Stimulated activated CD4-positive, alpha-beta T cell treated with anti-CD3 and anti-CD28 coated beads, Interleukin-1b, Interleukin-23, amount 100 ng/mL, for 1 hour (primary cell): ENCODE results near the gene ERICH6B.
"Not testable (repeated sequence)": the region's sequence is repeated elsewhere in the genome, so short reads cannot be mapped to it uniquely, and the experiment has no call there.

Experiments used
- DNase-seq, 2 donors: peaks; one replicate each; pipeline ENCODE4 v3.0.0-alpha.2; 2020; ENCODE audit warnings: low read depth in 2 of 2

ERICH6B gene

GRCh38 chr13:45615501-45616101, at the start of gene ERICH6B:
TSS of gene ERICH6B (minus strand) at chr13:45615739. CDS start at chr13:45597005, 18,734 bp downstream.
- no peak for DNase-seq

DNA sequence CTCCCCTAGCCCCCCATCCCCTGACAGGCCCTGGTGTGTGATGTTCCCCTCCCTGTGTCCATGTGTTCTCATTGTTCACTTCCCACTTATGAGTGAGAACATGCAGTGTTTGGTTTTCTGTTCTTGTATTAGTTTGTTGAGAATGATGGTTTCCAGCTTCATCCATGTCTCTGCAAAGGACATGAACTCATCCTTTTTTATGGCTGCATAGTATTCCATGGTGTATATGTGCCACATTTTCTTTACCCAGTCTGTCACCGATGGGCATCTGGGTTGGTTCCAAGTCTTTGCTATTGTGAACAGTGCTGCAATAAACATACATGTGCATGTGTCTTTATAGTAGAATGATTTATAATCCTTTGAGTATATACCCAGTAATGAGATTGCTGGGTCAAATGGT, 47.4 kb upstream of the ERICH6B start:
- DNase-seq = not testable (repeated sequence)

- no peak for DNase-seq
Measured at GRCh38 chr13:45662162-45662561, 46.6 kb upstream of the ERICH6B start.

DNA sequence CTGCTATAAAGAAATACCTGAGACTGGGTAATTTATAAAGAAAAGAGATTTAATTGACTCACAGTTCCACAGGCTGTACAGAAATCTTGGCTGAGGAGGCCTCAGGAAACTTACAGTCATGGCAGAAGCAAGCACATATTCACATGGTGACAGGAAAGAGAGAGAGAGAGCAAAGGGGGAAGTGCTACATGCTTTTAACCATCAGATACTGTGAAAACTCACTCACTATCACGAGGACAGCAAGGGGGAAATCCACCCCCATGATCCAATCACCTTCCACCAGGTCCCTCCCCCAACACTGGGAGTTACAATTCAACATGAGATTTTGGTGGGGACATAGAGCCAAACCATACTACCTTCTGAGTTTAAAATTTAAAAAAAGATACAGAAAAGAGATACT, 44.9 kb upstream of the ERICH6B start:
- not testable (repeated sequence) for DNase-seq

GRCh38 chr13:45659536-45659935, 44.0 kb upstream of the ERICH6B start:
- DNase-seq = no peak

DNA sequence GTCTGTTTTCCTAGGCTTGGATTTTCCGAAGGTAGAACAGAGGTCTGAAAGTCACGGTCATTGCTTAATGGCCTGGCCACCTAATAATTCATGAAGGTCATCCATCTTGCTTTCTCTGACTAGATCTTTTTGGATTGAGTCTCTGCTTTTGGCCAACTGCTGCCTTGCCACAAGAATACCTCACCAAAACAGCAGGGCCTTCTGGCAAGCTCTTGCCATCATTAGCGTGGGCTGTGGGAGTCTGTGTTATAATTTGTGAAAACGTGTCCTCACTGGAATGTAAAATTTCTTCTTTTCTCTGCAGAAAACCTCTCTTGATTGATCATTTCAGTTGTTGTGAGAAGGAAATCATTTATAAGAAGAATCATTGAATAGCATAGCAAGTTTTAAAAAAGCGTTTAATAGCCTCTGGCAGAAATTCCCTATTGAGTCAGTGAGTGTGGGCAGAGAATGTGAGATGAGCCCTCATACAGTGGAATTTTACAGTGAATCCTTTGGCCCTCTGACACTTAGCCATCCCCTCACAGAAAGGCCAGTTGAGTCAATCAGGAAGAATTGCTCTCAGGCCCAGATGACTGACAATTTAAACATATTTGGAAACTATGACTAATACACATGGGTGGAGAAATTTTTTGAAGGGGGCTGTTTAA, 43.2 kb upstream of the ERICH6B start:
- DNase-seq = no peak

DNA sequence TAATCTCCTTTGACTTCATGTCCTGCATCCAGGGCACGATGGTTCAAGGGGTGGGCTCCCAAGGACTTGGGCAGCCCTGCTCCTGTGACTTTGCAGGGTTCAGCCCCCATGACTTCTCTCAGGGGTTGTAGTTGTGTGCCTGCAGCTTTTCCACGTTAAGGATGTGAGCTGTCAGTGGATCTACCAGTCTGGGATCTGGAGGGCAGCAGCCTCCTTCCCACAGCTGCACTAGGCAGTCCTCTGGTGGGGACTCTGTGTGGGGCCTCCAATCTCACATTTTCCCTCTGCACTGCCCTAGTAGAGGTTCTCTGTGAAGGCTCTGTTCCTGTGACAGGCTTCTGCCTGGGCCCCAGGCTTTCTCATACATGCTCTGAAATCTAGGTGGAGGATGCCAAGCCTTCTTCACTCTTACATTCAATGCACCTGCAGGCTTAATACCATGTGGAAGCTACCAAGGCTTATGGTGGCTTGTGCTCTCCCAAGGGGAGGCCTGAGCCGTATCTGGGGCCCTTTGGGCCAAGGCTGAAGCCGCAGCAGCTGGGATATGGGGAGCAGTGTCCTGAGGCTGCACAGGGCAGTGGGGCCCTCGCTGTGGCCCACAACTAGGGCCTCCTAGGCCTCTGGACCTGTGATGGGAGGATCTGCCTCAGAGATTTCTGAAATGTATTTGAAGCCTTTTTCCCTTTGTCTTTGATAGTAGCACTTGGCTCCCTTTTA, 39.3 kb upstream of the ERICH6B start:
- DNase-seq = no peak

GRCh38 chr13:45645263-45645662, 29.7 kb upstream of the ERICH6B start:
- not testable (repeated sequence) for DNase-seq

DNA sequence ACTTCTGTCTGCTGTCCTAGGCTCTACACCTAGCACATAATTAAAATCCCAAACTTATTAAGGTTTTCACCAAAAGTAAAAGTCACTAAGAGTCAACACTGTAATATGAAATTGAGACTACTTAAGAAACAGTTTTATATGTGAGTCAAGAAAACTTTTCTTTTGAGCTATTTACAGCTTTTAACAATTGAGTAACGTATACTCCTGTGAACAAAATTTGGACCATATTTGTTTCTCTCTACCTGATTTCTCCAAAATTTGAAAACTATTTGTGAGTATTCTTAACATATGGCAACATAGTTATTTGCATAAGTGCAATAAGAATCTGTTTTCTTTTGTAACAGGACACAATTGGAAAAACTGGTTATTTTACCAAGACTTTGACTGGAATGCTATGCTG, 26.6 kb upstream of the ERICH6B start:
- not testable (repeated sequence) for DNase-seq

- not testable (repeated sequence) for DNase-seq
Measured at GRCh38 chr13:45635291-45635690, 19.8 kb upstream of the ERICH6B start.

- DNase-seq = no peak
Measured at GRCh38 chr13:45630791-45631190, 15.3 kb upstream of the ERICH6B start.

DNA sequence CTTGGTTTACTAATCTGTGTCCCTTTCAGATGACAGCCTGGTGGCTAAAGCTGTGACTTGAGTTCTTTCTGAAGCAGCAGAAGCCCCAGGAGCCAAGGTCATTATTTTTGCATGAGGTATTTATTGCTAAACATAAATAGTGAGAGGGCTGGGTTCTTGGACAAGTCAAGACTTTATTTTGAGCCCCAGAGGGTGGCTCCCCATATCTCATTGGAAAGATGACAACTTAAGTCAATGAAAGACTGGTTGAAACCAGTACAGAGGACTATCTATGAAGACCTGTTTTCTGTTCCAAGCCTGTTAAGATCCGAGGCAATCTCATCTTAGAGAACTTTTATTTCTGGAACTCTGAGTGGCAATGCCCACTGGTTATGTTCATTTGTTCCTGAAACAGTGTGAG, 14.4 kb upstream of the ERICH6B start:
- no peak for DNase-seq

- DNase-seq = no peak
Measured at GRCh38 chr13:45628094-45628493, 12.6 kb upstream of the ERICH6B start.

DNA sequence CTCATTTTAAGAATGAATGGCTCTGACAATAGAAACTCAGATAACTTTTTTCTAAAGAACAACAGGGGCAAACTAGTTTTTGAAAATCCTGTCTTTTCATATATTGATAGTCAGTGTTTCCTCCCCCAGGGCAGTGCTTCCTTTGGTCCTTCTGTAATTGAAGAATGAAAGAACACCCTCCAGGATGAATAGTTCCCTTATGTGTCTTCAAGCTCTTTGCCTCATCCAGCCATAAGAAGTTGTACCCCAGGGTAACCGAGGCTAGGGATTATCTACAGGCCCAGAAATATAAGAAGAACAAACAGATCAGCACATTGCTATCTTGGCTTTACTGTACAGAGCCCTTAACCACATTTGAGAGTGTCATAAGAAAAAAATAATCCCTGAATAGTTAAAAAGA, 12.1 kb upstream of the ERICH6B start:
- no peak for DNase-seq

DNA sequence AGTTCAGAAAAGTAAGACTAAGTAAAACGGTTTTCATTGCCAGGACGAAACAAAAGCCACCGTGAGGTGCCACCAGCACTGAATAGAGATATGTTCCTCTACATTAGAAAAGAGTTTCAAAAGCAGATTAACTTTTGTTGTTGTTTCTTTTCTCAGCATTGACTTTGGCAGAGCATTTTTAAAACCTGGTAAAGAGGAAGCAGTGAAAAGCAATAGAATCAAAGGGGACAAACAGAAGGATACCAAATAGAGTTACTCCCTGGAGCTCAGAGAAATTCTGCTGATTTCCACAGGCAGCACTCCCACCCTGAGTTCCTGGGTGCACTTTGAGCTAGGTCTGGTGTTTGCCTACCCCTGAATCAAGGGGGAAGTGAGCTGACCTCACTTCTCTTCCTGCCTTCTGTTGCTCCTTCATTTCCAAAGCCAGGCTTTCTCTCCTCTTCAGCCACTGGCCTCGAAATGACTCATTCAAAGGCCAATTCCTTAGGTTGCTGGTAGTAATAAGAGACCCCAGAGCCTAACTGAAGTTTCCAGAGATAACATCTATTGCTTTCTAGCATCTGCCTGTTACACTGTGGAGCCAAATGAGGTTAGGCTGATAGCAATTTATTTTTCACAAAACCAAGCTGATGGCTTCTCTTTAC, 11.3 kb upstream of the ERICH6B start:
- no peak for DNase-seq

GRCh38 chr13:45623516-45624090, 8.1 kb upstream of the ERICH6B start:
- DNase-seq = no peak

- DNase-seq = no peak
Measured at GRCh38 chr13:45621950-45622349, 6.4 kb upstream of the ERICH6B start.

GRCh38 chr13:45607931-45608330, 7.6 kb downstream of the ERICH6B start:
- DNase-seq = no peak

DNA sequence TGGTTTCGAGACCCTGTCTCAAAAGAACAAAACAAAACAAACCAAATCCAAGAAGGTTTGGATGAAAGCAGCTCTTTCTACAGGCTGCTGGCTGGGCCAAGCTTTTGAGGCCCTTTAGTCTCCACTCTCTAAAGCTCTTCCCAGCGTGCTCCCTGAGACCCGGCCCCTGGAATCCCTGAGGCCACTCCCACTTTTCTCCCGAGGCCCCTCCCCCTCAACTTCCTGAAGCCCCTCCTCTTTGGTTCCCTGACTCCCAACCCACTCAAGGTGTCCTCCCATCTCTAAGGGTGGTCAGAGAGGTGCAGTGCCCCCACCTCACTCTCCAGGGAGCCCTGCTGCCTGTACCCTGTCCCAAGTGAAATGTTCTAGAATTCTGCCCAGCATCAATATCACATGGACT, 10.6 kb downstream of the ERICH6B start:
- no peak for DNase-seq

GRCh38 chr13:45603338-45603737, 12.2 kb downstream of the ERICH6B start:
- DNase-seq = no peak

- no peak for DNase-seq
Measured at GRCh38 chr13:45602183-45603170, 13.1 kb downstream of the ERICH6B start.
